ENCODE results near the gene CSNK2B. TPM values are rescaled to one million over a fixed set of nuclear protein-coding genes. Genes with fewer than 3 reads are reported as not detected.

The CSNK2B gene
- total and polyA plus RNA-seq, 9 of the 15 experiments (the other 6 are each of a cell fraction or from before 2014, with no cell fraction given): 120 to 1,126 (median 529) TPM

- no peak; the same call in 1 of the 2 replicates for TF ChIP-seq ZNF395 (CRISPR knock-in tag; IDR thresholded peaks at IDR 0.05)
- 0 out of 2 replicates have a peak, but pooled peaks have one; percentile 33 for TF ChIP-seq ERF (CRISPR knock-in tag; IDR thresholded peaks at IDR 0.05)
- no peak for TF ChIP-seq ZNF695 (CRISPR knock-in tag; IDR thresholded peaks at IDR 0.05)
- TF ChIP-seq KLF13 (tag; IDR thresholded peaks at IDR 0.05; ENCODE audit: borderline replicate concordance, low read depth): peak; percentile 48
- TF ChIP-seq SRSF1 (IDR thresholded peaks at IDR 0.05; ENCODE audit: low read depth, low read length): no peak
- TF ChIP-seq SREBF1 (IDR thresholded peaks at IDR 0.05; ENCODE audit: borderline replicate concordance, low read depth, low read length): no peak
- TF ChIP-seq ZNF561 (CRISPR knock-in tag; conservative IDR thresholded peaks at IDR 0.05): no peak
- TF ChIP-seq, protein P1, sequence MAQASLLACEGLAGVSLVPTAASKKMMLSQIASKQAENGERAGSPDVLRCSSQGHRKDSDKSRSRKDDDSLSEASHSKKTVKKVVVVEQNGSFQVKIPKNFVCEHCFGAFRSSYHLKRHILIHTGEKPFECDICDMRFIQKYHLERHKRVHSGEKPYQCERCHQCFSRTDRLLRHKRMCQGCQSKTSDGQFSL (CRISPR knock-in tag; IDR thresholded peaks at IDR 0.05): peak; percentile 72; the same call in 1 of the 2 replicates
- TF ChIP-seq, protein P1 (tag; IDR thresholded peaks at IDR 0.05): peak in 1 of 2 experiments; percentile 49; a peak in 2 of 4 replicates
- TF ChIP-seq, protein P2, sequence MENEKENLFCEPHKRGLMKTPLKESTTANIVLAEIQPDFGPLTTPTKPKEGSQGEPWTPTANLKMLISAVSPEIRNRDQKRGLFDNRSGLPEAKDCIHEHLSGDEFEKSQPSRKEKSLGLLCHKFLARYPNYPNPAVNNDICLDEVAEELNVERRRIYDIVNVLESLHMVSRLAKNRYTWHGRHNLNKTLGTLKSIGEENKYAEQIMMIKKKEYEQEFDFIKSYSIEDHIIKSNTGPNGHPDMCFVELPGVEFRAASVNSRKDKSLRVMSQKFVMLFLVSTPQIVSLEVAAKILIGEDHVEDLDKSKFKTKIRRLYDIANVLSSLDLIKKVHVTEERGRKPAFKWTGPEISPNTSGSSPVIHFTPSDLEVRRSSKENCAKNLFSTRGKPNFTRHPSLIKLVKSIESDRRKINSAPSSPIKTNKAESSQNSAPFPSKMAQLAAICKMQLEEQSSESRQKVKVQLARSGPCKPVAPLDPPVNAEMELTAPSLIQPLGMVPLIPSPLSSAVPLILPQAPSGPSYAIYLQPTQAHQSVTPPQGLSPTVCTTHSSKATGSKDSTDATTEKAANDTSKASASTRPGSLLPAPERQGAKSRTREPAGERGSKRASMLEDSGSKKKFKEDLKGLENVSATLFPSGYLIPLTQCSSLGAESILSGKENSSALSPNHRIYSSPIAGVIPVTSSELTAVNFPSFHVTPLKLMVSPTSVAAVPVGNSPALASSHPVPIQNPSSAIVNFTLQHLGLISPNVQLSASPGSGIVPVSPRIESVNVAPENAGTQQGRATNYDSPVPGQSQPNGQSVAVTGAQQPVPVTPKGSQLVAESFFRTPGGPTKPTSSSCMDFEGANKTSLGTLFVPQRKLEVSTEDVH (IDR thresholded peaks at IDR 0.05; ENCODE audit: low read depth, partially characterized antibody): no peak
- peak; percentile 84 for TF ChIP-seq SUPT5H (IDR thresholded peaks at IDR 0.05)
- TF ChIP-seq MTA3 (IDR thresholded peaks at IDR 0.05; ENCODE audit: borderline replicate concordance): no peak; the same call in 1 of the 2 replicates
- TF ChIP-seq ZBTB11 (CRISPR knock-in tag; IDR thresholded peaks at IDR 0.05): peak in 2 of 3 experiments; percentile 18 to 79; a peak in 2 of 6 replicates
- peak; percentile 42 for TF ChIP-seq HMGN3 (IDR thresholded peaks at IDR 0.05; ENCODE audit: borderline replicate concordance, extremely low read depth, insufficient read length, low read depth, low read length)
- no peak for TF ChIP-seq MTA1 (IDR thresholded peaks at IDR 0.05; ENCODE audit: borderline replicate concordance)
- peak; percentile 84 for TF ChIP-seq TGIF2 (CRISPR knock-in tag; IDR thresholded peaks at IDR 0.05)
- TF ChIP-seq CHD2 (IDR thresholded peaks at IDR 0.05; ENCODE audit: low read depth, low read length): peak; percentile 59
- 0 out of 4 replicates have a peak, but pooled peaks of 1 of the 2 experiments have one; percentile 74 for TF ChIP-seq HDAC1 (IDR thresholded peaks at IDR 0.05)
Observed at GRCh38 chr6:31620586-31621319, 45.1 kb upstream of the CSNK2B start, which contains the start of gene PRRC2A (continued).
